Osteoblast (primary cell): ENCODE measurements around the gene EEF2. TPM values are rescaled to one million over a fixed set of nuclear protein-coding genes. Genes with fewer than 3 reads are reported as not detected.

Experiments used
- DNase-seq: peaks from one replicate; pipeline ENCODE4 v3.0.0; 2011; ENCODE audit warnings: low spot score, mixed read lengths; ENCODE audit not compliant: insufficient read length; ENCODE audit errors: missing footprints
- H2AFZ ChIP-seq: 2 replicates; pipeline ENCODE4 v1.6.0; 2011; ENCODE audit warnings: mild to moderate bottlenecking, low read length
- H3K27ac ChIP-seq: 2 replicates; pipeline ENCODE4 v1.5.1; 2011; ENCODE audit warnings: mild to moderate bottlenecking, low read depth, low read length, moderate library complexity
- H3K27me3 ChIP-seq: 2 replicates; pipeline ENCODE4 v1.6.0; 2012; ENCODE audit warnings: mild to moderate bottlenecking, control low read depth, inconsistent platforms, low read length, moderate library complexity; ENCODE audit not compliant: insufficient read depth
- H3K36me3 ChIP-seq: 2 replicates; pipeline ENCODE4 v1.5.1; 2011; ENCODE audit warnings: mild to moderate bottlenecking, low read length, control low read depth, moderate library complexity; ENCODE audit not compliant: insufficient read depth
- H3K4me1 ChIP-seq: 2 replicates; pipeline ENCODE4 v1.5.1; 2011; ENCODE audit warnings: mild to moderate bottlenecking, low read length, control low read depth, moderate library complexity; ENCODE audit not compliant: insufficient read depth
- H3K4me2 ChIP-seq: 2 replicates; pipeline ENCODE4 v1.6.0; 2011; ENCODE audit warnings: mild to moderate bottlenecking, low read length; ENCODE audit not compliant: insufficient read depth
- H3K4me3 ChIP-seq: fragments of 200-600 bp; sonication (generic); 3 replicates; pipeline ENCODE4 v1.5.1; 2012; ENCODE audit warnings: mild to moderate bottlenecking, low read length, inconsistent platforms; ENCODE audit not compliant: insufficient read depth
- H3K79me2 ChIP-seq: 2 replicates; pipeline ENCODE4 v1.6.0; 2012; ENCODE audit warnings: mild to moderate bottlenecking, low read length, control low read depth, inconsistent platforms; ENCODE audit not compliant: insufficient read depth
- H3K9me3 ChIP-seq: 2 replicates; pipeline ENCODE4 v1.5.1; 2011; ENCODE audit warnings: low read depth, low read length, control low read depth
- H4K20me1 ChIP-seq: 2 replicates; pipeline ENCODE4 v1.6.0; 2012; ENCODE audit warnings: mild to moderate bottlenecking, low read length, control low read depth; ENCODE audit not compliant: insufficient read depth
- CTCF ChIP-seq: IDR thresholded peaks from 2 replicates; pipeline ENCODE4 v1.5.1; 2011; ENCODE audit warnings: mild to moderate bottlenecking, low read depth, low read length, moderate library complexity; ENCODE audit errors: extremely low read depth
- total RNA-seq: library from RNA; depleted of rRNA; stranded (reverse); fragments of >200 nt; gene quantifications from 2 replicates; pipeline ENCODE4 v1.2.3, GENCODE V29; 2012

Gene EEF2
- total RNA-seq: 2,656 and 2,968 TPM in 2 replicates

- Histone ChIP-seq H3K36me3 (peaks cover 48% of the 10 kb centered on the region), H4K20me1 (peaks cover 52% of the 10 kb centered on the region), H3K79me2 (peaks cover 52% of the 10 kb centered on the region)
Observed at GRCh38 chr19:3984908-3985642, at the start of gene EEF2. Gene EEF2 (minus strand): TSS chr19:3985463. CDS start chr19:3985380, 83 bp downstream.

GRCh38 chr19:4034048-4035017 is 49.1 kb upstream of the EEF2 start:
- Histone ChIP-seq H4K20me1 (peaks cover 21% of the 10 kb centered on the region), H3K27ac (no peak overlapping the region), H3K9me3 (no peaks in the 10 kb centered on the region), H3K4me1 (no peaks in the 10 kb centered on the region), H3K79me2 (peaks cover 10% of the 10 kb centered on the region), H3K4me2 (no peak overlapping the region), H3K36me3 (peaks cover 40% of the 10 kb centered on the region), H3K4me3 (no peak overlapping the region), H3K27me3 (no peaks in the 10 kb centered on the region), H2AFZ (no peak overlapping the region)
- TF ChIP-seq CTCF: no peak
- DNase-seq: no peak

More at GRCh38 chr19:3984908-3985642, at the start of gene EEF2:
- H3K27ac ChIP-seq: peak within 1 kb of the TSS; percentile 98
- peak; percentile 99 for DNase-seq
- peak within 1 kb of the TSS; percentile 100 for H3K4me3 ChIP-seq
- H3K27me3 ChIP-seq: no peaks in the 10 kb centered on the region
- H2AFZ ChIP-seq: peak within 1 kb of the TSS; percentile 86
- H3K9me3 ChIP-seq: no peaks in the 10 kb centered on the region
- H3K4me1 ChIP-seq: peaks cover 40% of the 10 kb centered on the region
- H3K4me2 ChIP-seq: peak within 1 kb of the TSS; percentile 99
- TF ChIP-seq CTCF: no peak

- H2AFZ ChIP-seq: no peak overlapping the region
- H3K4me3 ChIP-seq: no peak overlapping the region
- H3K9me3 ChIP-seq: no peaks in the 10 kb centered on the region
- no peaks in the 10 kb centered on the region for H3K27me3 ChIP-seq
- DNase-seq: no peak
- peaks cover 21% of the 10 kb centered on the region for H4K20me1 ChIP-seq
- H3K27ac ChIP-seq: no peak overlapping the region
- no peak for TF ChIP-seq CTCF
- H3K4me2 ChIP-seq: no peak overlapping the region
- peaks cover 7% of the 10 kb centered on the region for H3K79me2 ChIP-seq
- peaks cover 44% of the 10 kb centered on the region for H3K36me3 ChIP-seq
- no peaks in the 10 kb centered on the region for H3K4me1 ChIP-seq
Observed at GRCh38 chr19:4033028-4033956, 48.0 kb upstream of the EEF2 start.
